ENCODE results near the gene NPEPPS.

NPEPPS gene

GRCh38 chr17:47629826-47630225, 98.9 kb downstream of the NPEPPS start:
- DNase-seq (ENCODE audit: low read depth) = no peak

- DNase-seq (ENCODE audit: low read depth) = no peak
These were observed 99.7 kb downstream of the NPEPPS start for GRCh38 chr17:47630614-47631013.

GRCh38 chr17:47632991-47633390, 102.1 kb downstream of the NPEPPS start:
- no peak for DNase-seq (ENCODE audit: low read depth)

GRCh38 chr17:47633996-47634395, 103.1 kb downstream of the NPEPPS start:
- no peak for DNase-seq (ENCODE audit: low read depth)

GRCh38 chr17:47634870-47635269, 104.0 kb downstream of the NPEPPS start:
- DNase-seq (ENCODE audit: low read depth) = no peak

GRCh38 chr17:47635734-47636133, 104.8 kb downstream of the NPEPPS start:
- no peak for DNase-seq (ENCODE audit: low read depth)

- no peak for DNase-seq (ENCODE audit: low read depth)
These were observed 105.5 kb downstream of the NPEPPS start for GRCh38 chr17:47636273-47637030.

- DNase-seq (ENCODE audit: low read depth) = no peak
These were observed 108.0 kb downstream of the NPEPPS start for GRCh38 chr17:47638903-47639302.

- no peak for DNase-seq (ENCODE audit: low read depth)
These were observed 109.2 kb downstream of the NPEPPS start for GRCh38 chr17:47640076-47640475.

GRCh38 chr17:47641202-47641601, 110.3 kb downstream of the NPEPPS start:
- DNase-seq (ENCODE audit: low read depth) = no peak

GRCh38 chr17:47643116-47643515, 112.2 kb downstream of the NPEPPS start:
- DNase-seq (ENCODE audit: low read depth) = no peak

GRCh38 chr17:47644324-47644723, 113.4 kb downstream of the NPEPPS start:
- no peak for DNase-seq (ENCODE audit: low read depth)

- peak; percentile 92 for DNase-seq (ENCODE audit: low read depth)
These were observed 118.5 kb downstream of the NPEPPS start, which contains the start of gene KPNB1 for GRCh38 chr17:47649153-47649971. Gene KPNB1, plus strand, starts transcription at chr17:47649919. Its CDS starts 326 bp downstream, at chr17:47650245.

- peak; percentile 20 for DNase-seq (ENCODE audit: low read depth)
These were observed 119.1 kb downstream of the NPEPPS start for GRCh38 chr17:47649972-47650524.

- peak; percentile 82 for DNase-seq (ENCODE audit: low read depth)
These were observed 119.9 kb downstream of the NPEPPS start for GRCh38 chr17:47650525-47651522.

GRCh38 chr17:47651704-47652103, 120.8 kb downstream of the NPEPPS start:
- no peak for DNase-seq (ENCODE audit: low read depth)

- no peak for DNase-seq (ENCODE audit: low read depth)
These were observed 121.7 kb downstream of the NPEPPS start for GRCh38 chr17:47652570-47652969.

- DNase-seq (ENCODE audit: low read depth) = no peak
These were observed 122.5 kb downstream of the NPEPPS start for GRCh38 chr17:47653442-47653841.

GRCh38 chr17:47654991-47655390, 124.1 kb downstream of the NPEPPS start:
- no peak for DNase-seq (ENCODE audit: low read depth)

GRCh38 chr17:47660064-47660492, 129.2 kb downstream of the NPEPPS start:
- DNase-seq (ENCODE audit: low read depth) = no peak

GRCh38 chr17:47663912-47664623, 133.2 kb downstream of the NPEPPS start:
- DNase-seq (ENCODE audit: low read depth) = peak; percentile 40

Measured in stimulated activated CD8-positive, alpha-beta memory T cell treated with anti-CD3 and anti-CD28 coated beads, Interleukin-12 subunit alpha, Interleukin-12 subunit beta, amount 100 ng/mL, for 1 hour (primary cell).